K562 treated with DMSO at 1 percent for 12 hours (cell line): ENCODE measurements around the gene ATG13. TPM values are rescaled to one million over a fixed set of nuclear protein-coding genes. Genes with fewer than 3 reads are reported as not detected.

ENCODE experiments used
- total RNA-seq: library from RNA; unstranded; fragments of 300-600 nt; gene quantifications from 2 replicates; pipeline ENCODE4 v1.2.3, GENCODE V29; 2022; ENCODE audit not compliant: insufficient read depth

ATG13 gene
- 32.7 and 57.2 TPM in 2 replicates for total RNA-seq

GRCh38 chr11:46617134-46617971 lies at the start of gene ATG13, which contains the start of gene HARBI1:
Gene ATG13 (plus strand): TSS chr11:46617553. CDS start chr11:46644292, 26,739 bp downstream.
Gene HARBI1 (minus strand): TSS chr11:46617227. CDS start chr11:46616237, 990 bp downstream.

GRCh38 chr11:46593550-46594373 lies 23.6 kb upstream of the ATG13 start, which contains the start of gene AMBRA1:
Gene AMBRA1 (minus strand): TSS chr11:46594023. CDS start chr11:46548380, 45,643 bp downstream.

GRCh38 chr11:46700241-46701077 lies 83.1 kb downstream of the ATG13 start, which contains the start of the genes ARHGAP1 and ZNF408:
Gene ARHGAP1 (minus strand): TSS chr11:46700619. CDS start chr11:46696107, 4,512 bp downstream.
Gene ZNF408 (plus strand): TSS chr11:46701031. CDS start chr11:46701048, 17 bp downstream.

GRCh38 chr11:46719048-46719542 lies 101.7 kb downstream of the ATG13 start, which contains the start of gene F2:
Gene F2 (plus strand): TSS chr11:46719213. CDS start chr11:46719236, 23 bp downstream.

Other genes starting within 250 kb of the ATG13 start
- gene MDK, start 235.9 kb upstream of the ATG13 start, total RNA-seq, result 191 and 236 TPM in 2 replicates
- gene CHRM4, start 225.8 kb upstream of the ATG13 start, total RNA-seq, result 0.78 TPM in 1 of 2 replicates, not detected in the other
- gene AMBRA1, start 23.5 kb upstream of the ATG13 start, total RNA-seq, result 18.6 and 38.8 TPM in 2 replicates
- 5.3 and 19.6 TPM in 2 replicates for gene HARBI1, start 326 bp upstream of the ATG13 start, total RNA-seq
- gene ARHGAP1, start 83.1 kb downstream of the ATG13 start, total RNA-seq, result 12.3 and 26.3 TPM in 2 replicates
- 11.5 and 14.0 TPM in 2 replicates for gene ZNF408, start 83.5 kb downstream of the ATG13 start, total RNA-seq
- not detected in 2 replicates for gene F2, start 101.7 kb downstream of the ATG13 start, total RNA-seq
- gene CKAP5, start 228.7 kb downstream of the ATG13 start, total RNA-seq, result 26.1 and 84.9 TPM in 2 replicates